Suprapubic skin (tissue), 3 donors: ENCODE data around the gene SLCO3A1.

Experiments used
- CTCF ChIP-seq, 2 donors: fragments of 200-600 bp in 1 of 2; fragments of 450-650 bp in 1 of 2; sonication (generic) in 1 of 2; IDR thresholded peaks; one replicate each; pipeline ENCODE4 v1.5.1; 2016 to 2019; ENCODE audit warnings: antibody characterized with exemption in 2 of 2, mild to moderate bottlenecking in 1 of 2, moderate library complexity in 1 of 2
- POLR2A ChIP-seq, 2 donors: fragments of 450-650 bp; IDR thresholded peaks; one replicate each; pipeline ENCODE4 v1.6.1; 2017; ENCODE audit warnings: antibody characterized with exemption in 2 of 2, mild to moderate bottlenecking in 2 of 2, moderate library complexity in 2 of 2

- TF ChIP-seq CTCF (IDR thresholded peaks at IDR 0.05) (no peak), POLR2A (IDR thresholded peaks at IDR 0.05) (no peak)
Observed at GRCh38 chr15:92159481-92159880, 306.0 kb downstream of the SLCO3A1 start.
